Measurements from ENCODE around the gene TSGA10IP. TPM values are rescaled to one million over a fixed set of nuclear protein-coding genes. Genes with fewer than 3 reads are reported as not detected.

Gene TSGA10IP
- not detected for total RNA-seq

DNA sequence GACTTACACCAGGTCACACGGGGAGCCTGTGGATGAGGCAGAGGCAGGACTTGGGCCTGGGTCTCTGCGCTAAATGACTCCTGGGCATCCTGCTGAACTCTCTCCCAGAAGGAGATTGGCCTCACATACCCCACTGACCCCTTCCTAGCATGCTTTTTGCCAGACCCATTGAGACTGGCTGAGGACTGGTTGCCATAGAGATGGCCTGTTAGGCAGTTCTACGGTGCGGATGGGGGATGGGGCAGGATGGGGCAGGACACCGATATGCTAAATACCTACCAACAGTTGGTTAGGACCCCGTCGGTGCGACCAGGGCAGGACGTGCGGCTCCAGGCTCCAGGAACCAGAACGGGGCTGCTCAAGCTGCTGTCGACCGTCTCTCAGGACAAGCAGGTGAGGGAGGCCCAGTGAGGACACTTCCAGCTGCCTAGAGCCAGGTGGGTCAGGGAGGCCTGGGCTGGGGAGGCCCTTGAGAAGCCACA, at the start of gene TSGA10IP:
Gene TSGA10IP (plus strand): TSS at position 51 of the 482 bp plus-strand sequence. CDS start 196 bp downstream, at position 247.
- Mint-ChIP-seq H3K27ac (no peak within 1 kb of the TSS), H3K4me3 (no peak within 1 kb of the TSS), H3K4me1 (peaks cover 5% of the 10 kb centered on the region), H3K27me3 (no peaks in the 10 kb centered on the region), H3K36me3 (no peaks in the 10 kb centered on the region), H3K9me3 (ENCODE audit: low read depth) (no peaks in the 10 kb centered on the region)
- DNase-seq (no peak), ATAC-seq (no peak)
- CTCF ChIA-PET, result no interaction called here

DNA sequence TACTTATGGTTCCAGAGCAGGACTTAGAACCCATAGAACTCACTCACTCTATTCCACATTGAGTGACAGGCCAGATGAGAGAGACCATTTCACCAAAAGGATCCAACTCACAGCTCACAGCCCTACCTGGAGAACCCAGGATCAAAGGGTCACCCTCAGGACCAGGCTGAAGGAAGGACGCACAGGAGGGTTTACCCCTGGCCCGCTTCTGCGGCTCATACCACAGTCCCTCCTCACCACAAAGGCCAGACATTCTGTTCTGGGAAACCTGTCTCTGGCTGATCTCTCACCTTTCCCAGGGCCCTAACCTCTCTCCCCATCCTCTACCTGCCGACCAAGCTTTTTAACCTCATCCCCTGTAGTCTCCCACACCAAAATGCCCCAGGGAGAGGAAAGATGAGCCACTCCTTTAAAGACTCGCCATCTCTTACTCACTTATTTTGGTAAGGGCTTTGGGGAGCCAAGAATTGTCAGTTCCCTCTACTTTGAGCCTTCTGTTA, 49.7 kb upstream of the TSGA10IP start:
- ATAC-seq (no peak), DNase-seq (no peak)
- Mint-ChIP-seq H3K9me3 (ENCODE audit: low read depth) (no peaks in the 10 kb centered on the region), H3K4me3 (no peak overlapping the region), H3K36me3 (peaks cover 5% of the 10 kb centered on the region), H3K27me3 (no peaks in the 10 kb centered on the region), H3K27ac (peak overlapping the region; percentile 72), H3K4me1 (peaks cover 55% of the 10 kb centered on the region)
- CTCF ChIA-PET, result interaction anchor here (1.6 to 26.4 kb wide), 4 partner anchors 8 to 33 kb away, joined by 3 to 710 read pairs (median 101); partner anchors contain the start of genes CCDC85B, CFL1, CTSW and EFEMP2

DNA sequence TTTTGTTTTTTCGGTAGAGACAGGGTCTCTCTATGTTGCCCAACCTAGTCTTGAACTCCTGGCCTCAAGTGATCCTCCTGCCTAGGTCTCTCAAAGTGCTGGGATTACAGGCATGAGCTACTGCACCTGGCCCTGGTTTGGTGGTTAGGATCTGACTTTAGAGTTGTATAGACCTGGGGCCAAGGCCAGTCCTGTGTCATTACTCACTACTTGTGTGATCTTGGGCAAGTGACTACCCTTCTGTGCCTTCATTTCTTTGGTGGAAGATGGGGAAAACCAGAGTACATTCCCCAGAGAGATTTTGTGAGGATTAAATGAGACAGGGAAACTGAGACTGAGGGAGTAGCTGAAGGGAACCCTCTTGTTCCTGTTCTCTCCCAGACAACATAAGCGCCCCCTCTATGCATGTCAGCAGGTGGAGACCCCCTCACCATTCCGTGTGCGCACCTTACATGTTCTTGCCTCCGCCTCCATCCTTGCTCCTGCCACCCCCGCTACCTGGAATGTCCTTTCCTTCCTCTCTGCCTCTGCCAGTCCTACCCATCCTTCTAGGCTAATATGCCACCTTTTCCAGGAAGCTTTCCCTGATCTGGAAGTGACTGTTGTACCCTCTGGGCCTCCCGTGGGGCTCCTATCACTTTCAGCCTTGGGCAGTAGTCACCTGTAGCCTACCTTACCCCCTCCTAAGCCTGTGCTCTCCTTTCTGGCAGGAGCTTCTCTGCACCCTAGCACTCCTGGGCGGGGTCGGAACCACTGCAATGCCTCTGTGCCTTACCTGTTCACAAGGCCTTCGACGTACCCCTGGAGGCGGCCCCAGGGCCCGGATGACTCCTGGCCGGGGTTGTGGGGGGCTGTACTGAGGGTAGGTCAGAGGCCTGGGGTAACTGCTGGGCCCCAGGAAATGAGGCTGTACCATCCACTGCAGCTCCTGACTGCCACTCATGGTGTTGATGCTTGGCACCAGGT, 49.0 kb upstream of the TSGA10IP start:
- H3K4me1 Mint-ChIP-seq, result peaks cover 62% of the 10 kb centered on the region
- DNase-seq (no peak), ATAC-seq (no peak)
- peak overlapping the region; percentile 51 for H3K27ac Mint-ChIP-seq
- no peaks in the 10 kb centered on the region for H3K9me3 Mint-ChIP-seq (ENCODE audit: low read depth)
- no peak overlapping the region for H3K4me3 Mint-ChIP-seq
- CTCF ChIA-PET, result interaction anchor here (1.6 to 26.4 kb wide), 4 partner anchors 9 to 32 kb away, joined by 3 to 710 read pairs (median 101); partner anchors contain the start of genes CCDC85B, CFL1, CTSW and EFEMP2
- H3K27me3 Mint-ChIP-seq, result no peaks in the 10 kb centered on the region
- H3K36me3 Mint-ChIP-seq, result peaks cover 5% of the 10 kb centered on the region

DNA sequence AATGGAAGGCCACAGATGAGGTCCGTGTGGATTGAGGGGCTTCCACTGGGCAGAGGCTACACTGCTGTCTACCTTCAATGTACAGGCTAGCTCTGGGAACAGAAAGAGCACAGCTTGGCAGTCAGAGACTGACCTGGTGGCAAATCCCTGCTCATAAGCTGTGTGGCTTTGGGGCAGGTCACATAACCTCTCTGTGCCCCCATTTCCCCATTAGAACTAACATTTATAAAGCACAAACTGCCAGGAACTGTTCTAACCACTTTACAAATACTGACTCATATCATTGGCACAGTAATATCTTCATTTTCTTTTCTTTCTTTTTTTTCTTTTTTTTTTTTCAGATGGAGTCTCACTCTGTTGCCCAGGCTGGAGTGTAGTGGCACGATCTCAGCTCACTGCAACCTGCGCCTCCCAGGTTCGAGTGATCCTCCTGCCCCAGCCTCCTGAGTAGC, 48.2 kb upstream of the TSGA10IP start:
- no peak for DNase-seq
- peaks cover 69% of the 10 kb centered on the region for H3K4me1 Mint-ChIP-seq
- no peaks in the 10 kb centered on the region for H3K9me3 Mint-ChIP-seq (ENCODE audit: low read depth)
- no peak for ATAC-seq
- H3K27me3 Mint-ChIP-seq, result no peaks in the 10 kb centered on the region
- no peak overlapping the region for H3K4me3 Mint-ChIP-seq
- H3K36me3 Mint-ChIP-seq, result peaks cover 5% of the 10 kb centered on the region
- H3K27ac Mint-ChIP-seq, result peak overlapping the region; percentile 57
- CTCF ChIA-PET, result interaction anchor here (1.6 to 26.4 kb wide), 4 partner anchors 9 to 31 kb away, joined by 3 to 710 read pairs (median 101); partner anchors contain the start of genes CCDC85B, CFL1, CTSW and EFEMP2

DNA sequence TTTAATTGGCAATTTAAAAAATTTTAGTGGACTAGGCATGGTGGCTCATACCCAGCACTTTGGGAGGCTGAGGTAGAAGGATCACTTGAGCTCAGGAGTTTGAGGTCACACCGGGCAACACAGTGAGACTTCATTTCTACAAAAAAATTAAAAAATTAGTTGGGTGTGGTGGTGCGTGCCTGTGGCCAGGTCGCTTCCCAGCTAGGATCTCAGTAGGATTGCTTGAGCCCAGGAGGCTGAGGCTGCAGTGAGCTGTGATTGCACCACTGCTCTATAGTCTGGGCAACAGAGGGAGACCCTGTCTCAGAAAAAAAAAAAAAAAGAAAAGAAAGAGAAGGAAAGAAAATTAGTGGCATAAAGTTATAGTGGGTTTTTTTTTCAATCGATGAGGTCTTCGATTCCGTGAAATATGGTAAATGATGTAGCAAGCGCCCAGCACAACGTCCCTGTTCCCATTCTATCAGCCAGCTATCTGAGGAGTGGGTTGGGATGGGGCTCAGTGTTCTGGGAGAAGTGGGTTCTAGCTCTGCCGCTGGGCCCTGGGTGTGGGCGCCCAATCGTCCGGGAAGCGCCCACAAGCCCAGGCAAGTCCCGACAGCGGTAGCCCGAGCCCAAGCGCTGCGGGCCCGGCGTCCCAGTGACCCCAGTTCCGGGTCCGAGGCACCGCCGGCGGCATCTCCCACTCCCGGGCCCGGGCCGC, 46.5 kb upstream of the TSGA10IP start:
- H3K4me1 Mint-ChIP-seq, result peaks cover 67% of the 10 kb centered on the region
- ATAC-seq, result no peak

DNA sequence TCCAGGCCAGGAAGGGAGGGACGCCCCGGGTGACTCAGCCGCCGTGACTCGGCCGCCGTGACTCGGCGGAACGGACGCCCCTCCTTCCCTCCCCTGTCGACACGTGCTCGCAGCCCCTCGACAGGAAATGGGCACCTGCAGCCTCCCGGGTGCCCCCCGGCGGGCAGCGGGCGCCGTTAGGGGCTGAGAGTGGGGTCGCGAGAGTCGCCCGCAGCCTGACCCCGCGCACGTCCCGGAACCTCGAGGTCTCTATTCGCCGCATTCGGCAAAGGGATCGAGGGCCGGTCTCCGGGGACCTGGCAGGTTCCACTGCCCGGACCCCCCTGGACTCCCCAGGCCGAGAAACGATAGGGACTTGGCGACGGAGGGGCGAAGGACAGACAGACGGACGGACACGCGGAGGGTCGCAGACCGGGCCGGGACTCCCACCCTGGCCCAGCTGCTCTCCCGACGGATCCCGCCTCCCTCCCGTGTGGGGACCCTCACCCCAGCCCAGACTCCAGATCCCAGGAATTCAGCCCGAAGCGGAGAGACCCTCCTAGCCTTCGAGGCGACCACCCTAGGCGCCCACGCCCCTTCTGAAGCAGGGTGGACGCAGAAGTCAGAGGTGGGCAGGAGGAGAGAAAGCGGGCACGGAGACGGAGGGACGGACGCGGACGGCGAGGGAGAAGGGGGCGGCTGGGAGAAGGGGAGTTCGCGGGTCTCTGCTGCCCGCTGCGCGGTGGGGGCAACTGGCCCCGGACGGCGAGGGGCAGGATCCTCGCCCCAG, 45.7 kb upstream of the TSGA10IP start:
- Mint-ChIP-seq H3K4me1 (peaks cover 60% of the 10 kb centered on the region), H3K27ac (peak overlapping the region; percentile 70), H3K9me3 (ENCODE audit: low read depth) (no peaks in the 10 kb centered on the region), H3K36me3 (peaks cover 4% of the 10 kb centered on the region), H3K27me3 (peaks cover 3% of the 10 kb centered on the region), H3K4me3 (peak overlapping the region; percentile 72)
- peak; percentile 83 for DNase-seq
- peak; percentile 47 for ATAC-seq
- CTCF ChIA-PET, result interaction anchor here (1.4 to 26.4 kb wide), 6 partner anchors 10 to 188 kb away, joined by 3 to 710 read pairs (median 7); partner anchors contain the start of genes CCDC85B, CFL1, CTSW and EFEMP2

More for the DNA sequence above, 46.5 kb upstream of the TSGA10IP start:
- H3K27me3 Mint-ChIP-seq, result peaks cover under 1% of the 10 kb centered on the region
- CTCF ChIA-PET, result interaction anchor here (0.7 to 26.4 kb wide), 8 partner anchors 11 to 187 kb away, joined by 3 to 710 read pairs (median 4); partner anchors contain the start of genes CCDC85B, CFL1, CTSW and EFEMP2
- no peak for DNase-seq
- H3K27ac Mint-ChIP-seq, result peak overlapping the region; percentile 81
- peaks cover 4% of the 10 kb centered on the region for H3K36me3 Mint-ChIP-seq
- peak overlapping the region; percentile 73 for H3K4me3 Mint-ChIP-seq
- H3K9me3 Mint-ChIP-seq (ENCODE audit: low read depth), result no peaks in the 10 kb centered on the region

DNA sequence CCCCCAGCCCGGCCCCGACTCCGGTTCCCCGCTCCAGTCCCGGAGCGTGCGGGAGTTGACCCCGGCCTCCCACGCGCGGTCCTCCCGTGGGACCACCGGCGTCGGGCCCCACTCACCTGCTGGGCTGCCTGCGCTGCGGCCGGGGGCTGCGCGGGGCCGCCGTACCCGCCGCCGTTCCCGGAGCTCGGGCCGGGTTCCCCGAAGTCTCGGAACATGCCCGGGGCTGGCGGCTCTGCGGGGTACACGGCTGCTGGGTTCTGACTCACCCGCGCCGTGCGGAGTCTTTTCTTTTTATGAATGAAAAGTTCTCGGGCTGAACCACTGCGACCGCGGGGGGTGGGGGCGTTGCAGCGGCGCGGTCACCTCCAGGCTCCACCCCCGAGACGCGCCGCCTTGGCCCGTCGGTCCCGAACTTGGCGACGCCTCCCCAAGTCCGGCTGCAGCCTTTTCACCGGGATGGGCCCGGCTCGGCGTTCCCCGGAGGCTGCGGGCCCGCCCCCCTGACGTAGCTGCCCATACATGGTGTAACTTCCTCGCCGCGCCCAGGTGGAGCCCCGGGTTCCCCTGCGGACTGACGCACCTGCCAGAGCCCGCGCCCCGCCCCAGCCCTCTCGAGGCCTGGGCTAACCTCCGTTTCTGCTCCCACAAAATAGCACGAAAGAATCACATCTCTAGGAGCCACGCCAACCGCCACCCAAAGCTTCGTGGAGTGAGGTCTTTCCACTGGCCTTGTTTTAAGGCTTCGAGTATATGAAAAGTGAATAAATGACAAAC, 45.0 kb upstream of the TSGA10IP start, which contains the start of gene FOSL1:
Gene FOSL1 (minus strand): TSS at position 264 of the 774 bp plus-strand sequence. CDS start 49 bp downstream, at position 215.
- H3K36me3 Mint-ChIP-seq, result peaks cover 2% of the 10 kb centered on the region
- peak; percentile 93 for DNase-seq
- H3K4me1 Mint-ChIP-seq, result peaks cover 56% of the 10 kb centered on the region
- H3K27me3 Mint-ChIP-seq, result peaks cover 3% of the 10 kb centered on the region
- H3K27ac Mint-ChIP-seq, result peak within 1 kb of the TSS; percentile 70
- peak within 1 kb of the TSS; percentile 72 for H3K4me3 Mint-ChIP-seq
- no peaks in the 10 kb centered on the region for H3K9me3 Mint-ChIP-seq (ENCODE audit: low read depth)
- CTCF ChIA-PET, result interaction anchor here (1.4 to 26.4 kb wide), 6 partner anchors 9 to 122 kb away, joined by 3 to 710 read pairs (median 8); partner anchors contain the start of genes AP5B1, CCDC85B, CFL1 and CTSW
- peak; percentile 84 for ATAC-seq

DNA sequence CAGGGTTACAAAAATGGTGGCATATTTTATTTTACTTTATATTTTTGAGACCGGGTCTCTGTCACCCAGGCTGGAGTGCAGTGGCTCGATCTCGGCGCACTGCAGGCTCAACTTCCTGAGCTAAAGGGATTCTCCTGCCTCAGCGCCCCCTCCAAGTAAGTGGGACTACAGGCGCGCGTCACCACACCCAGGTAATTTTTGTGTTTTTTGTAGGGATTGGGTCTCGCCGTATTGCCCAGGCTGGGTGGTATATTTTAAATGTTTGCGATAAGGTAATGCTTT, 44.4 kb upstream of the TSGA10IP start:
- peaks cover 2% of the 10 kb centered on the region for H3K36me3 Mint-ChIP-seq
- H3K4me3 Mint-ChIP-seq, result peak overlapping the region; percentile 55
- peaks cover 51% of the 10 kb centered on the region for H3K4me1 Mint-ChIP-seq
- no peaks in the 10 kb centered on the region for H3K9me3 Mint-ChIP-seq (ENCODE audit: low read depth)
- ATAC-seq, result no peak
- H3K27ac Mint-ChIP-seq, result peak overlapping the region; percentile 64
- peaks cover 3% of the 10 kb centered on the region for H3K27me3 Mint-ChIP-seq
- no peak for DNase-seq
- CTCF ChIA-PET, result interaction anchor here (1.4 to 26.4 kb wide), 6 partner anchors 8 to 121 kb away, joined by 3 to 710 read pairs (median 8); partner anchors contain the start of genes AP5B1, CCDC85B, CFL1 and CTSW

DNA sequence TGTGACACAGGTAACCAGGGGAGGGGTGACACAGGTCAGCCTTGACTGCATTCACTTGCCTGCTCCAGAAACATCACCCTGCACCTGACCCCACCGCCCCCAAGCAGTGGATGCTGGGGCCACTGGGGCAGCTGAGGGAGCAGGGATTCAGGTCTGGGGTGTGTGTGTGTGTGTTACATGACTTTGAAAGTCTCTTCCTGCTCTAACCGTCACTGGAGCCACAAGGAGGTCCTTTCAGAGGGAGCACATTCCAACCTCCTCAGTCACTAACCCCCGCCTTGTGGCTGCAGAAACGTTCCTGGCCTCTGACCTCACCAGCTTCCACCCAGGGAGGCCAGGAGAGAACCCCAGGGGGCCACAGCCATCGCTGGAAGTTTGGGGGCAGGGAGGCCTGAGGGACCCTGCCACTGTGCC, 42.2 kb upstream of the TSGA10IP start:
- peaks cover 7% of the 10 kb centered on the region for H3K27me3 Mint-ChIP-seq
- no peaks in the 10 kb centered on the region for H3K36me3 Mint-ChIP-seq
- peaks cover 32% of the 10 kb centered on the region for H3K4me1 Mint-ChIP-seq
- CTCF ChIA-PET, result interaction anchor here (0.9 to 26.4 kb wide), 5 partner anchors 9 to 123 kb away, joined by 3 to 710 read pairs (median 4); partner anchors contain the start of genes CCDC85B, CFL1, CTSW and EFEMP2
- H3K4me3 Mint-ChIP-seq, result no peak overlapping the region
- no peak overlapping the region for H3K27ac Mint-ChIP-seq
- DNase-seq (no peak), ATAC-seq (no peak)
- no peaks in the 10 kb centered on the region for H3K9me3 Mint-ChIP-seq (ENCODE audit: low read depth)

DNA sequence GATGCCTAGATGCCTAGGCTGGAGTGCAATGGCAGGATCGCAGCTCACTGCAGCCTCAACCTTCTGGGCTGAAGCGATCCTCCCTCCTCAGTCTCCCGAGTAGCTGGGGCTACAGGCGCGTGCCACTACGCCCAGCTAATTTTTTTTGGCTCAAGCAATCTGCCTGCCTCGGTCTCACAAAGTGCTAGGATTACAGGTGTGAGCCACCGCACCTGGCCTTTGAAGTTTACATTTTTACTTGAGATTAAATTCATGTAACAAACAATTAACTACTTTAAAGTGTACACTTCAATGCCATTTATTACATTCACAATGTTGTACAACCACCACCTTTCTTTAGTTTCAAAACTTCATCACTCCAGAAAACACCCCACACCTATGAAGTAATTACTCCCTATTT, 41.6 kb upstream of the TSGA10IP start:
- H3K4me1 Mint-ChIP-seq, result peaks cover 31% of the 10 kb centered on the region
- no peaks in the 10 kb centered on the region for H3K9me3 Mint-ChIP-seq (ENCODE audit: low read depth)
- CTCF ChIA-PET, result interaction anchor here (0.9 to 26.4 kb wide), 4 partner anchors 9 to 124 kb away, joined by 3 to 710 read pairs (median 100); partner anchors contain the start of genes CCDC85B, CFL1, CTSW and EFEMP2
- no peak overlapping the region for H3K4me3 Mint-ChIP-seq
- ATAC-seq, result no peak
- H3K36me3 Mint-ChIP-seq, result no peaks in the 10 kb centered on the region
- H3K27ac Mint-ChIP-seq, result no peak overlapping the region
- no peak for DNase-seq
- H3K27me3 Mint-ChIP-seq, result peaks cover 7% of the 10 kb centered on the region

DNA sequence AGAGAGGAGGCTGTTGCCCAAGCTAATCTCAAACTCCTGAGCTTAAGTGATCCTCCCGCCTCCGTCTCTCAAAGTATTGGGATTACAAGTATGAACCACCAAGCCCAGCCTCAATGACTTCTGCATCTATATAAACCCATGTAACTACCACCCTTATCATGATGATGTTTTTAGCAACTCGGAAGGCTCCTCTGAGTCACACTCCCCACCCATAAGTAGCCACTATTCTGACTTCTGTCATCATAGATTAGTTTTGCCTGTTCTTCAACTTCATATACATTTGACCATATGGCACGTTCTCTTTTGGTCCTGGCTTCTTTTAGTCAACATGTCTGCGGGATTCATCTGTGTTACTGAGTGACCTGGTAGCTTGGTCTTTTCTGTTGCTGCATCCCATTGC, 38.7 kb upstream of the TSGA10IP start:
- no peak for ATAC-seq
- Mint-ChIP-seq H3K9me3 (ENCODE audit: low read depth) (no peaks in the 10 kb centered on the region), H3K36me3 (no peaks in the 10 kb centered on the region), H3K27ac (no peak overlapping the region), H3K27me3 (peaks cover 7% of the 10 kb centered on the region), H3K4me3 (no peak overlapping the region), H3K4me1 (peaks cover 30% of the 10 kb centered on the region)
- DNase-seq, result no peak
- CTCF ChIA-PET, result interaction anchor here (1.8 to 6.7 kb wide), 4 partner anchors 14 to 30 kb away, joined by 5 to 34 read pairs (median 18); partner anchors contain the start of genes CCDC85B and FIBP
